Erythroblast (primary cell): ENCODE results near the gene RAB31.

Experiments used
- GATA1 ChIP-seq: IDR thresholded peaks from 2 replicates; pipeline ENCODE4 v1.6.1; 2011; ENCODE audit warnings: low read depth, mild to moderate bottlenecking, control low read depth, low read length, moderate library complexity
- POLR2A ChIP-seq: IDR thresholded peaks from 2 replicates; pipeline ENCODE4 v1.6.1; 2011; ENCODE audit warnings: mild to moderate bottlenecking, low read length

DNA sequence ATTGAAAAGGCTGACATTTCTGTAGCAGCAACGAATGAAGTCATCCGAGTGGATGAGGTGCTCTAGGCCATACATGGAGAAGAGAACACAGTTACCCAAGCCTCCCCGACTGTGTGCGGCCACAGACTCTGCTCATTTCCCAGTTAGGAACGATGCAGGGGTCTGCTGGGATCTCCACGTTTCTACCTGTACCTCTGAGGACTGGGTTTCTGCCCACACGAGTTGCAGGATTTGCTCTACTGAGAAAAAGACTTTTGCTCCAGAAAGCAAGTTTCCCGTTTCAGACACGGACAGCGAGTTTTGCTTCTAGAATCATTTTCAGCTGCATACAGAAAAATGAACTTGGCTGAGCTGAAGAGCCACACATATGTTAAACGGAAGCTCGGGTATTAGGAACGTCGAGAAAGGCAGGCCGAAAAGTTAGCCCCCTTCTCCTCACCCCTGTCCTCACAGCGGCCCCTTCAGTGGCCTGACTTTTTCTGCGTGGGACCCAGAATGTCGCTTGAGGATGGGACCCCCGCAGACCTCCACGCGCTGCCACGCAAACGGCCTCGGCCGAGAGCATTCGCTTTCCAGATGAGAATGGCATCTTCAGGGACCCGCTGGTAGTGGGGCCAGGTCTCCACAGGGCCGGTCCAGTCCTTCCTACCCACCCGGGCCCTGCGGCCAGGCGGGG lies 582 bp upstream of the RAB31 start:
- no peak for TF ChIP-seq POLR2A
- TF ChIP-seq GATA1: no peak
